Progenitor cell of endocrine pancreas (in vitro differentiated cells): ENCODE results near the gene LDHA. TPM values are rescaled to one million over a fixed set of nuclear protein-coding genes. Genes with fewer than 3 reads are reported as not detected.

Experiments
- DNase-seq: peaks from one replicate; pipeline ENCODE4 v3.0.0; 2021; ENCODE audit warnings: low spot score; ENCODE audit not compliant: unreplicated experiment
- H3K27ac Mint-ChIP-seq: 2 replicates; pipeline ENCODE4 v1.8.0; 2021; ENCODE audit warnings: mild to moderate bottlenecking, moderate library complexity, mixed read lengths
- H3K27me3 Mint-ChIP-seq: 2 replicates; pipeline ENCODE4 v1.8.0; 2021; ENCODE audit warnings: mixed read lengths
- H3K36me3 Mint-ChIP-seq: 2 replicates; pipeline ENCODE4 v1.8.0; 2022; ENCODE audit warnings: mixed read lengths; ENCODE audit not compliant: insufficient read depth
- H3K4me1 Mint-ChIP-seq: 2 replicates; pipeline ENCODE4 v1.8.0; 2021; ENCODE audit warnings: low read depth, mixed read lengths
- H3K4me3 Mint-ChIP-seq: 2 replicates; pipeline ENCODE4 v1.8.0; 2021; ENCODE audit warnings: low read depth, mild to moderate bottlenecking, moderate library complexity, mixed read lengths
- H3K9me3 Mint-ChIP-seq: 2 replicates; pipeline ENCODE4 v1.8.0; 2021; ENCODE audit warnings: low read depth, mixed read lengths
- CTCF ChIP-seq: fragments of 200-600 bp; sonication (generic); IDR thresholded peaks from one replicate; pipeline ENCODE4 v1.5.0; 2021; ENCODE audit warnings: antibody characterized with exemption, mild to moderate bottlenecking; ENCODE audit not compliant: unreplicated experiment
- microRNA-seq: library from miRNA; unstranded; fragments of <30 nt; microRNA quantifications from one replicate; pipeline ENCODE4 v1.1.0, GENCODE V29; 2020; ENCODE audit warnings: borderline number of aligned reads; ENCODE audit not compliant: unreplicated experiment
- total RNA-seq: library from RNA; stranded (reverse); gene quantifications from 2 replicates; pipeline ENCODE4 v1.2.1, GENCODE V29; 2021

The LDHA gene
- total RNA-seq, 1 donor from 2014 or later = 60.6 TPM

- H3K4me1 Mint-ChIP-seq = peaks cover 6% of the 10 kb centered on the region
- H3K27me3 Mint-ChIP-seq = peaks cover 6% of the 10 kb centered on the region
- no peak within 1 kb of the TSS for H3K27ac Mint-ChIP-seq
- H3K4me3 Mint-ChIP-seq = no peak within 1 kb of the TSS
- DNase-seq = no peak
- TF ChIP-seq CTCF = no peak
- H3K36me3 Mint-ChIP-seq = no peaks in the 10 kb centered on the region
- H3K9me3 Mint-ChIP-seq = no peaks in the 10 kb centered on the region
Observed at GRCh38 chr11:18455686-18456372, 61.5 kb downstream of the LDHA start, which contains the start of gene LDHAL6A. LDHAL6A (plus strand) TSS chr11:18455856; CDS start chr11:18456681, 825 bp downstream.

DNA sequence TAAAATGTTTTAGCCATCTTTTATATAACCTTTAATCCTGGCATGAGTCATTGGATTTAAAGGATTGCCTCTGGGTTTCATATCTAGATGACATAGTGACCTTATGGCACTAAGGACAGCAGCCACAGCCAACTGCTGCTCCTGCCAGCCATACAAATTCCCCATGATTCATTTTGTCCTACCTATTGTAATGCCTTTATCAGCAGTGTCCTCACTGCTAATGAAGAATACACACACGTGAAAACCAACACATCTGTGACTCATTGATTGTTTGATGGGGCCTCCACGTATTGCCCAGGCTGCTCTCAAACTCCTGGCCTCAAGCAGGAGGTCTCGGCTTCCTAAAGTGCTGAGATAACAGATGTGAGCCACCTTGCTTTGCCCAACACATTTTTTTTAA is 63.1 kb downstream of the LDHA start:
- no peak for DNase-seq
- Mint-ChIP-seq H3K27ac (no peak overlapping the region), H3K4me3 (no peak overlapping the region), H3K4me1 (peaks cover 6% of the 10 kb centered on the region), H3K36me3 (no peaks in the 10 kb centered on the region), H3K27me3 (peaks cover 5% of the 10 kb centered on the region), H3K9me3 (no peaks in the 10 kb centered on the region)
- no peak for TF ChIP-seq CTCF

Small RNA genes within 50 kb of the gene (microRNA-seq; reads per million reads assigned to microRNA genes)
- gene MIR3159 = not detected

Other genes starting within 250 kb of the LDHA start
- not detected in 2 replicates for gene MRGPRX4, start 221.7 kb upstream of the LDHA start, total RNA-seq
- gene SAA4, start 157.8 kb upstream of the LDHA start, total RNA-seq = not detected in 2 replicates
- not detected in 2 replicates for gene SAA2, start 145.9 kb upstream of the LDHA start, total RNA-seq
- not detected in 2 replicates for gene SAA1, start 128.3 kb upstream of the LDHA start, total RNA-seq
- 17.6 and 18.6 TPM in 2 replicates for gene HPS5, start 72.4 kb upstream of the LDHA start, total RNA-seq
- gene GTF2H1, start 72.0 kb upstream of the LDHA start, total RNA-seq = 43.9 and 45.4 TPM in 2 replicates
- gene LDHC, start 17.8 kb downstream of the LDHA start, total RNA-seq = 0.29 and 0.55 TPM in 2 replicates
- not detected in 2 replicates for gene LDHAL6A, start 61.3 kb downstream of the LDHA start, total RNA-seq
- 58.5 and 64.5 TPM in 2 replicates for gene TSG101, start 132.4 kb downstream of the LDHA start, total RNA-seq
- 13.9 and 14.5 TPM in 2 replicates for gene UEVLD, start 194.2 kb downstream of the LDHA start, total RNA-seq
- gene MISFA, start 205.2 kb downstream of the LDHA start, total RNA-seq = 7.1 and 8.4 TPM in 2 replicates
- gene SPTY2D1, start 239.8 kb downstream of the LDHA start, total RNA-seq = 19.2 and 21.6 TPM in 2 replicates